Caco-2 (cell line): ENCODE results near the gene KIF14. TPM values are rescaled to one million over a fixed set of nuclear protein-coding genes. Genes with fewer than 3 reads are reported as not detected.

ENCODE experiments used
- BruUV-seq: library from RNA; stranded (reverse); fragments of 400-500 nt; replicated peaks from 2 replicates; lab custom pipeline; 2021; lab: Mats Ljungman, UMichigan
- CTCF ChIA-PET: fragments of 300-600 bp; sonication (Branson Sonifier 250); formaldehyde crosslinking; loops from one replicate; lab custom pipeline; 2022; ENCODE audit warnings: antibody characterized with exemption; lab: Charles Lee
- POLR2A ChIA-PET: fragments of 300-600 bp; sonication (Branson Sonifier 250); formaldehyde crosslinking; loops from one replicate; lab custom pipeline; 2022; ENCODE audit warnings: antibody characterized with exemption; lab: Charles Lee
- DNase-seq, 2 experiments: peaks; one replicate each; pipeline versions ENCODE4 v3.0.0 to v3.0.0-alpha.2; 2020 to 2022
- H3K27me3 ChIP-seq: replicated peaks from 2 replicates; pipeline ENCODE4 v1.6.0; 2011; ENCODE audit warnings: low read length; ENCODE audit not compliant: control insufficient read depth, insufficient read depth
- H3K36me3 ChIP-seq: 2 replicates; pipeline ENCODE4 v1.5.1; 2011; ENCODE audit warnings: low read length; ENCODE audit not compliant: control insufficient read depth, insufficient read depth
- H3K4me1 ChIP-seq: fragments of 250-450 bp; sonication (Bioruptor Pico); 2 replicates; pipeline ENCODE4 v1.5.1; 2020; ENCODE audit warnings: mild to moderate bottlenecking
- H3K4me3 ChIP-seq: 2 replicates; pipeline ENCODE4 v1.5.1; 2011; ENCODE audit warnings: low read depth, mild to moderate bottlenecking, control low read depth, low read length
- H3K9me3 ChIP-seq: fragments of 250-450 bp; sonication (Bioruptor Pico); 2 replicates; pipeline ENCODE4 v1.5.1; 2020; ENCODE audit warnings: mild to moderate bottlenecking, moderate library complexity
- H3K27ac Mint-ChIP-seq: one replicate; pipeline ENCODE4 v1.8.0; 2022; ENCODE audit warnings: mixed read lengths; ENCODE audit not compliant: unreplicated experiment
- H3K27me3 Mint-ChIP-seq: one replicate; pipeline ENCODE4 v1.8.0; 2022; ENCODE audit warnings: mixed read lengths; ENCODE audit not compliant: insufficient read depth, unreplicated experiment
- H3K36me3 Mint-ChIP-seq: one replicate; pipeline ENCODE4 v1.8.0; 2022; ENCODE audit warnings: mild to moderate bottlenecking, mixed read lengths; ENCODE audit not compliant: insufficient read depth, unreplicated experiment
- H3K4me1 Mint-ChIP-seq: one replicate; pipeline ENCODE4 v1.8.0; 2022; ENCODE audit warnings: low read depth, mixed read lengths; ENCODE audit not compliant: unreplicated experiment
- H3K4me3 Mint-ChIP-seq: one replicate; pipeline ENCODE4 v1.8.0; 2022; ENCODE audit warnings: mild to moderate bottlenecking, moderate library complexity, mixed read lengths; ENCODE audit not compliant: unreplicated experiment
- H3K9me3 Mint-ChIP-seq: one replicate; pipeline ENCODE4 v1.8.0; 2022; ENCODE audit warnings: mixed read lengths; ENCODE audit not compliant: unreplicated experiment
- CTCF ChIP-seq, 2 experiments: fragments of 200-600 bp in 1 of 2; IDR thresholded peaks; 1 replicate in 1 of 2; 2 replicates in 1 of 2; pipeline versions ENCODE4 v1.5.1 to v1.8.0; 2011 to 2022; ENCODE audit warnings: antibody characterized with exemption in 1 of 2, control low read depth in 1 of 2, inconsistent platforms in 1 of 2, low read depth in 1 of 2, low read length in 1 of 2, mild to moderate bottlenecking in 1 of 2, moderate library complexity in 1 of 2; ENCODE audit not compliant: insufficient read depth in 1 of 2, severe bottlenecking in 1 of 2, unreplicated experiment in 1 of 2
- intact Hi-C: fragments of 100-400 bp; cut with micrococcal nuclease; formaldehyde crosslinking; loops from one replicate; pipeline ENCODE4 v1.10.0; 2022; ENCODE audit not compliant: unreplicated experiment
- total RNA-seq: library from RNA; stranded (reverse); gene quantifications from 2 replicates; pipeline ENCODE4 v1.2.3, GENCODE V29; 2022

The KIF14 gene
- total RNA-seq, 1 experiment from 2014 or later = 11.6 TPM

- Histone ChIP-seq H3K4me1 (peaks cover 26% of the 10 kb centered on the region), H3K4me3 (no peak overlapping the region), H3K36me3 (no peaks in the 10 kb centered on the region), H3K27me3 (no peaks in the 10 kb centered on the region), H3K9me3 (no peaks in the 10 kb centered on the region; the same call in 1 of the 2 replicates)
- CTCF ChIA-PET = no interaction called here
- Mint-ChIP-seq H3K27me3 (no peaks in the 10 kb centered on the region), H3K4me3 (no peak overlapping the region), H3K36me3 (peaks cover 30% of the 10 kb centered on the region), H3K4me1 (peaks cover 37% of the 10 kb centered on the region), H3K27ac (peak overlapping the region; percentile 41), H3K9me3 (peaks cover 10% of the 10 kb centered on the region)
- POLR2A ChIA-PET = no interaction called here
- DNase-seq = no peak
- BruUV-seq = no TSS peak
- intact Hi-C loops = no loop called here
- TF ChIP-seq CTCF (IDR thresholded peaks at IDR 0.05; ENCODE audit: insufficient read depth in 1 of 2, low read depth in 1 of 2, low read length in 1 of 2, severe bottlenecking in 1 of 2, unreplicated experiment in 1 of 2) = no peak
Observed at GRCh38 chr1:200654660-200655059, 34.1 kb upstream of the KIF14 start.

GRCh38 chr1:200653022-200653462, 32.5 kb upstream of the KIF14 start:
- H3K36me3 ChIP-seq = no peaks in the 10 kb centered on the region
- intact Hi-C loops = no loop called here
- H3K27me3 Mint-ChIP-seq = no peaks in the 10 kb centered on the region
- H3K9me3 Mint-ChIP-seq = peaks cover 10% of the 10 kb centered on the region
- no peak for TF ChIP-seq CTCF (IDR thresholded peaks at IDR 0.05; ENCODE audit: insufficient read depth in 1 of 2, low read depth in 1 of 2, low read length in 1 of 2, severe bottlenecking in 1 of 2, unreplicated experiment in 1 of 2)
- H3K27me3 ChIP-seq = no peaks in the 10 kb centered on the region
- peak overlapping the region; percentile 26 for H3K27ac Mint-ChIP-seq
- peaks cover 26% of the 10 kb centered on the region for H3K36me3 Mint-ChIP-seq
- no peak for DNase-seq
- peaks cover 17% of the 10 kb centered on the region for H3K4me1 ChIP-seq
- no peak overlapping the region for H3K4me3 ChIP-seq
- peaks cover 30% of the 10 kb centered on the region for H3K4me1 Mint-ChIP-seq
- H3K4me3 Mint-ChIP-seq = no peak overlapping the region
- ChIA-PET CTCF (no interaction called here), POLR2A (no interaction called here)
- no TSS peak for BruUV-seq
- H3K9me3 ChIP-seq = no peaks in the 10 kb centered on the region; the same call in 1 of the 2 replicates

- no TSS peak for BruUV-seq
- Histone ChIP-seq H3K27me3 (no peaks in the 10 kb centered on the region), H3K4me1 (peaks cover 17% of the 10 kb centered on the region), H3K4me3 (no peak overlapping the region), H3K36me3 (no peaks in the 10 kb centered on the region), H3K9me3 (no peaks in the 10 kb centered on the region; the same call in 1 of the 2 replicates)
- peaks cover 30% of the 10 kb centered on the region for H3K4me1 Mint-ChIP-seq
- intact Hi-C loops = no loop called here
- ChIA-PET CTCF (no interaction called here), POLR2A (no interaction called here)
- no peaks in the 10 kb centered on the region for H3K27me3 Mint-ChIP-seq
- DNase-seq = no peak
- H3K27ac Mint-ChIP-seq = no peak overlapping the region
- no peak for TF ChIP-seq CTCF (IDR thresholded peaks at IDR 0.05; ENCODE audit: insufficient read depth in 1 of 2, low read depth in 1 of 2, low read length in 1 of 2, severe bottlenecking in 1 of 2, unreplicated experiment in 1 of 2)
- H3K9me3 Mint-ChIP-seq = peaks cover 10% of the 10 kb centered on the region
- H3K4me3 Mint-ChIP-seq = no peak overlapping the region
- peaks cover 23% of the 10 kb centered on the region for H3K36me3 Mint-ChIP-seq
Observed at GRCh38 chr1:200652378-200652777, 31.8 kb upstream of the KIF14 start.
